Fibroblast of the aortic adventitia (primary cell): ENCODE data around the gene MAPK8IP3. TPM values are rescaled to one million over a fixed set of nuclear protein-coding genes. Genes with fewer than 3 reads are reported as not detected.
"Not testable (repeated sequence)": the region's sequence is repeated elsewhere in the genome, so short reads cannot be mapped to it uniquely, and the experiment has no call there.

Source experiments
- DNase-seq: peaks from one replicate; pipeline ENCODE4 v3.0.0-alpha.2; 2010; ENCODE audit warnings: low read depth
- H3K4me3 ChIP-seq: 2 replicates; pipeline ENCODE4 v1.5.1; 2011; ENCODE audit warnings: low read depth, mild to moderate bottlenecking, control low read depth, low read length, moderate library complexity
- total RNA-seq: library from RNA; depleted of rRNA; stranded (reverse); fragments of >200 nt; gene quantifications from 2 replicates; pipeline ENCODE4 v1.2.3, GENCODE V29; 2012; ENCODE audit warnings: low replicate concordance
- TF ChIP-seq, protein P1 (sequence below): IDR thresholded peaks from 2 replicates; pipeline ENCODE4 v1.5.1; 2011; ENCODE audit warnings: mild to moderate bottlenecking, low read length, control low read depth, inconsistent platforms; ENCODE audit not compliant: insufficient read depth

MAPK8IP3 gene
- total RNA-seq, 1 donor, result 27.3 TPM

DNA sequence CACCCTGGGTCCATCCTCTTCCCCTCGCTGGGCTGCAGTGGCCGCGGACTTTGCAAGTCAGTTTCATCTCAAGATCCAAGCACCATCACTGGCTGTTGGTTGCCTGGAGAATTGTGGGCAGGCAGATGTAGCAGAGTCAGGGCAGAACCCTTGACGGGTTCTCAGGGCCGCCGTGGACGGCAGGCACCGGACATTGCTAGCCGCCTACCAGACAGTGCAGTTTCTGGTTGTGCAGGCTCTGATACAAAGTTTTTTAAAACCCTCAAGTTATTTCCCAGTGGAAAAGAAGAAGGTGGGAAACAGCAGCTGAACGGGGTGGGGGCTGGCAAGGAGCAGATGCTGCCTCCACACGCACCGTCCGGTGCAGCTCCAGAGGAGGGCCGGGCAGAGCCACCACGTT is 3.4 kb downstream of the MAPK8IP3 start:
- no peak for DNase-seq
- TF ChIP-seq, protein P1, sequence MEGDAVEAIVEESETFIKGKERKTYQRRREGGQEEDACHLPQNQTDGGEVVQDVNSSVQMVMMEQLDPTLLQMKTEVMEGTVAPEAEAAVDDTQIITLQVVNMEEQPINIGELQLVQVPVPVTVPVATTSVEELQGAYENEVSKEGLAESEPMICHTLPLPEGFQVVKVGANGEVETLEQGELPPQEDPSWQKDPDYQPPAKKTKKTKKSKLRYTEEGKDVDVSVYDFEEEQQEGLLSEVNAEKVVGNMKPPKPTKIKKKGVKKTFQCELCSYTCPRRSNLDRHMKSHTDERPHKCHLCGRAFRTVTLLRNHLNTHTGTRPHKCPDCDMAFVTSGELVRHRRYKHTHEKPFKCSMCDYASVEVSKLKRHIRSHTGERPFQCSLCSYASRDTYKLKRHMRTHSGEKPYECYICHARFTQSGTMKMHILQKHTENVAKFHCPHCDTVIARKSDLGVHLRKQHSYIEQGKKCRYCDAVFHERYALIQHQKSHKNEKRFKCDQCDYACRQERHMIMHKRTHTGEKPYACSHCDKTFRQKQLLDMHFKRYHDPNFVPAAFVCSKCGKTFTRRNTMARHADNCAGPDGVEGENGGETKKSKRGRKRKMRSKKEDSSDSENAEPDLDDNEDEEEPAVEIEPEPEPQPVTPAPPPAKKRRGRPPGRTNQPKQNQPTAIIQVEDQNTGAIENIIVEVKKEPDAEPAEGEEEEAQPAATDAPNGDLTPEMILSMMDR, result no peak

GRCh38 chr16:1710811-1711507 is 5.0 kb downstream of the MAPK8IP3 start:
- no peak for DNase-seq
- H3K4me3 ChIP-seq, result no peak overlapping the region
- TF ChIP-seq, protein P1, result no peak

More for the DNA sequence above, 3.4 kb downstream of the MAPK8IP3 start:
- H3K4me3 ChIP-seq, result no peak overlapping the region

DNA sequence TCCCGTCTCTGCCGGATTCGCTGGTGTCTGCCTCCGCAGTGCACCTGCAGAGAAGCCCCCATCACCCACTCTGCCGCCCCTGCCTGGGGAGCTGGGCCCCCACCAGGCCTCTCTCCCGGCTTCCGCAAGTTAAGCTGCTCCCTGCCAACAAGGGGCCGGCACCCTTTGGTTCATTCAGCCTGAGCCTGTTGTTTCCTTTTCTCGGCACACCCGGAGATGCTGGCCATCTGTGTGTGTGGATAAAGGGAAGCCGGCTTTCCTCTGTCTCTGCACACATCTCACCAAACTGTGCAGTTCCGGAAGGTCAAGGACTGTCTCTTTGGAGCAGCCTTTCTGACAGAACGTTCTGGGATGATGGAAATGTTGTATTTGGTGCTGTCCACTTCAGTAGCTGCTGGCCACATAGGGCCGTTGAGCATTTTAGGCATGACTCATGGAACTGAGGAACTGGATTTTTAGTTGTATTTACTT is 6.8 kb downstream of the MAPK8IP3 start:
- no peak for DNase-seq
- TF ChIP-seq, protein P1, result no peak
- H3K4me3 ChIP-seq, result no peak overlapping the region

DNA sequence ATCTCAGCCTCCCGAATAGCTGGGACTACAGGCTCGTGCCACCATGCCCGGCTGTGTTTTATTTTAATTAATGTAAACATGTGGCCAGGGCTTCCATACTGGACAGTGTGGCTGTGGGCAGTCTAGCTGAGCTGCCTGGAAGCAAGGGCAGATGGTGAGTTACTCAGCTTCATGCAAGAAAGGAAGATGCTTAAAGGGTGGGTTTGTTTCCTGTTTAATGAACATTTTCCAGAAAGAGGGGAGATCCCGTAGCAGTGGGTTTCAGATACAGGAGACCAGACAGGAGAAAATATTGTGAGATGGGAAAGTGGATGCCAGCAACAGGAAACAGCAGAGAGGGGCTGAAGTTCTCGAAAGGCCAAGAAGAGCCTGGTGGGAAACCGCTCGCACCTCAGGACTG is 7.3 kb downstream of the MAPK8IP3 start:
- TF ChIP-seq, protein P1, result no peak
- no peak for DNase-seq
- H3K4me3 ChIP-seq, result no peak overlapping the region

DNA sequence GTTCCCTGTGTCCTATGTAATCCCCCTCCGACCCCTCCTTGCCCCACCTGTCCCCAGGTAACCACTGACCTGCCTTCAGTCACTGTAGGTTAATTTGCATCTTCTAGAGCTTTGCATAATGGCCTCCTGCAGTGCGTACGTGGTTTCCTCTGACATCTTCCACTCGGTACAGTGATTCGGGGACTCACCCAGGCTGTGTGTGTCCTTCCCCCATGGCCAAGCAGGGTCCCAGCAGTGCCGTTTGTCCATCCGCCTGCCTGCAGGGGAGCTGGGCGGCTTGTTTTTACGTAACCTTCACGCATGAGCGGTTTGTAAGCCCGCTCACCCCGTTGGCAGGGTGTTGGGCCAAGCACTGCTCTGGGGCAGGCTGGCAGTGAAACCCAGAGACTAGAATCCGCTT is 7.9 kb downstream of the MAPK8IP3 start:
- TF ChIP-seq, protein P1, result no peak
- no peak for DNase-seq
- no peak overlapping the region for H3K4me3 ChIP-seq

DNA sequence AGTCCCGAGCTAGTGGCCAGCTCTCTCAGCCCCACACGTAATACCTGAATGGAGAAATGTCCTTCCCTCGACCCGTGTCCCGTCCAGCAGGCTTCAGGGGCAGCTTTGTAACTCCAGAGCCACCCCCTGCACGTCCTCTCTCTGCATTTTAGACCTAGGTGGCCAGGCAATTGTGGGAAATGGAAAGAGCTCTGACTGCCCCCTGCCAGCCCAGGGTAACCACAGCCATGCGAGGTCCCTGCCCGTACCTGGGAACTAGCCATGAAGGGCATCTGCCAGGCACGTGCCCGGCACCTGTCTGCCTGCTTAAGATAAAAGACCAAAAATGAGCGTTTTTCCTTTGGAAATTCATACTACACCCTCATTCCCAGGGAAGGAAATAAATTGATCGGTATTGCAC is 9.2 kb downstream of the MAPK8IP3 start:
- TF ChIP-seq, protein P1, result no peak
- DNase-seq, result no peak
- no peak overlapping the region for H3K4me3 ChIP-seq

GRCh38 chr16:1718236-1718635 is 12.2 kb downstream of the MAPK8IP3 start:
- DNase-seq, H3K4me3 ChIP-seq: not testable (repeated sequence)

DNA sequence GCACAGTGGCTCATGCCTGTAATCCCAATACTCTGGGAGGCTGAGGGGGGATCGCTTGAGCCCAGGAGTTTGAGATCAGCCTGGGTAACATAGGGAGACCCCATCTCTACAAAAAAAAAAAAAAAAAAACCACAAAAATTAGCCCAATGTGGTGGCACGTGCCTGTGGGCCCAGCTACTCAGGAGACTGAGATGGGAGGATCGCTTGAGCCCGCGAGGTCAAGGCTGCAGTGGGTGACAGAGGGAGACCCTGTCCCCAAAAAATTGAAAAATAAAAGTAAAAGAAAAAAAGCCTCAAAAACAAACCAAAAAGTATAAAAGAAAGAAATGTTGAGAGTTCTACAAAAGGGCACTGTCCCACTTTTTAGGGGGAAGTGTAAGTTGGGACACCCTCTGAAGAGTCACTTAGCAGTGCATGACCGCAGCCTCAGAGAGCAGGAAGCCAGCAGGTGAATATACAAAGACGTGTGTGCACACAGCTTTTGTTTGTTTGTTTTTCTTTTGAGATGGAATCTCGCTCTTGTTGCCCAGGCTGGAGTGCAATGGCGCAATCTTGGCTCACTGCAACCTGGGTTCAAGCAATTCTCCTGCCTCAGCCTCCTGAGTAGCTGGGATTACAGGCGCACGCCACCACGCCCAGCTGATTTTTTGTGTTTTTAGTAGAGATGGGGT is 13.7 kb downstream of the MAPK8IP3 start:
- H3K4me3 ChIP-seq, result not testable (repeated sequence)

More for the DNA sequence above, 13.7 kb downstream of the MAPK8IP3 start:
- DNase-seq, result not testable (repeated sequence)
